Measurements from ENCODE around the gene PADI2. TPM values are rescaled to one million over a fixed set of nuclear protein-coding genes. Genes with fewer than 3 reads are reported as not detected.

Gene PADI2
- total RNA-seq, 2 experiments from 2014 or later: 0.08 TPM; not detected in 1

DNA sequence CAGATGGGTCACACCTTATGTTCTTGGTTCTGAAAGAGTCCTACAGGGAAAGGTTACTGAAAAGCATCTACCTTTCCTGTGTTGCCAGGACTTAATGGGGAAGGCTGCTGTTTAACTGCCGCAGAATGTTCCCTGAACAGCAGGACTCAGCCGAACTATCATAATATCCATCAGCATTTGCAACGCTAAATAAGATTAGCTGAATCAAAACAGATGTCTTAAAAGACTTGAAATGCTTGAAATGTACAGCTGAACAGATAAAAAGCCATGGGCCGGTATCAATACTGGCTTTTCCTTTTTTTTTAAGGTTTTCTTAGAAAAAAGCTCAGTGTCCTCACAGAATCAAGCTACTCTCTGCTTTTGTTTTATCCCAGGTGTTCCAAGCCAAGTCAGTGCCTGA, 87.8 kb downstream of the PADI2 start:
- no peak for TF ChIP-seq EZH2phosphoT487 (IDR thresholded peaks at IDR 0.05; ENCODE audit: borderline replicate concordance, low read depth, low read length)
- no peak for TF ChIP-seq CTCF (conservative IDR thresholded peaks at IDR 0.05; ENCODE audit: low read length)
- POLR2A ChIA-PET: interaction anchor here (1.2 kb wide), 1 partner anchor 18 kb away, joined by 3 read pairs; no protein-coding TSS in a partner anchor
- Histone ChIP-seq H4K20me1 (ENCODE audit: insufficient read depth, low read length) (no peaks in the 10 kb centered on the region), H3K4me2 (ENCODE audit: low read length) (no peak overlapping the region), H3K27ac (ENCODE audit: low read depth, low read length, poor library complexity, severe bottlenecking) (no peak overlapping the region), H3K4me1 (ENCODE audit: insufficient read depth, low read length, poor library complexity, severe bottlenecking) (no peaks in the 10 kb centered on the region), H3K9me2 (ENCODE audit: insufficient read depth, low read length) (no peaks in the 10 kb centered on the region), H3K9me3 (ENCODE audit: low read length) (no peaks in the 10 kb centered on the region), H3K79me2 (ENCODE audit: insufficient read depth, low read depth, low read length) (peaks cover 6% of the 10 kb centered on the region; the same call in 1 of the 2 replicates), H3K36me3 (ENCODE audit: insufficient read depth, low read length) (peaks cover 87% of the 10 kb centered on the region), H2AFZ (ENCODE audit: low read length) (no peak overlapping the region), H3K4me3 (ENCODE audit: low read depth, low read length, poor library complexity, severe bottlenecking) (no peak overlapping the region)
- no TSS peak for BruUV-seq (replicated peaks)
- no peak for DNase-seq (ENCODE audit: low spot score)
- CTCF ChIA-PET (ENCODE audit: unreplicated experiment): no interaction called here
- intact Hi-C loops (cut with micrococcal nuclease; ENCODE audit: unreplicated experiment): loop anchor here (5.0 kb wide), 1 partner anchor 69 kb away; no protein-coding TSS in a partner anchor

DNA sequence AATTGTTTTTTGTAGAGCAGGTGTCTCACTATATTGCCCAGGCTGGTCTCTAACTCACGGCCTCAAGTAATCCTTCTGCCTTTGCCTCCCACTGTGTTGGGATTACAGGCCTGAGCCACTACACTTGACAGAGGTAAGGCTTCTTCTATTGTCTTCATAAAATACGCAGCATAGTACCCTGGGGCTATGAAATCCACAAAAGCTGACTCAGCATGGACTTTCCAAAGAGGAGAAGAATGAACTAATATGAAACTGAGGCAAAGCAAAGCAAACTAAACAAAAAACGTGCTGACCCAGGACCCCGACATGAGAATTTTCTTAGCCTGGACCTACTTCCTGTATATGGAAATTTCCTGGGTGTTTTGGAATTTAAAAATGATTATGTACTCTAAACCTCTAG, 89.0 kb downstream of the PADI2 start:
- ChIA-PET CTCF (ENCODE audit: unreplicated experiment) (no interaction called here), POLR2A (no interaction called here)
- Histone ChIP-seq H3K79me2 (ENCODE audit: insufficient read depth, low read depth, low read length) (no peaks in the 10 kb centered on the region), H3K9me3 (ENCODE audit: low read length) (no peaks in the 10 kb centered on the region), H2AFZ (ENCODE audit: low read length) (no peak overlapping the region), H4K20me1 (ENCODE audit: insufficient read depth, low read length) (no peaks in the 10 kb centered on the region), H3K4me3 (ENCODE audit: low read depth, low read length, poor library complexity, severe bottlenecking) (no peak overlapping the region), H3K4me1 (ENCODE audit: insufficient read depth, low read length, poor library complexity, severe bottlenecking) (no peaks in the 10 kb centered on the region), H3K36me3 (ENCODE audit: insufficient read depth, low read length) (peaks cover 91% of the 10 kb centered on the region), H3K9me2 (ENCODE audit: insufficient read depth, low read length) (no peaks in the 10 kb centered on the region), H3K27ac (ENCODE audit: low read depth, low read length, poor library complexity, severe bottlenecking) (no peak overlapping the region), H3K4me2 (ENCODE audit: low read length) (no peak overlapping the region)
- DNase-seq (ENCODE audit: low spot score): no peak
- TF ChIP-seq EZH2phosphoT487 (IDR thresholded peaks at IDR 0.05; ENCODE audit: borderline replicate concordance, low read depth, low read length) (no peak), CTCF (conservative IDR thresholded peaks at IDR 0.05; ENCODE audit: low read length) (no peak)
- intact Hi-C loops (cut with micrococcal nuclease; ENCODE audit: unreplicated experiment): loop anchor here (5.0 kb wide), 1 partner anchor 68 kb away; no protein-coding TSS in a partner anchor
- no TSS peak for BruUV-seq (replicated peaks)

DNA sequence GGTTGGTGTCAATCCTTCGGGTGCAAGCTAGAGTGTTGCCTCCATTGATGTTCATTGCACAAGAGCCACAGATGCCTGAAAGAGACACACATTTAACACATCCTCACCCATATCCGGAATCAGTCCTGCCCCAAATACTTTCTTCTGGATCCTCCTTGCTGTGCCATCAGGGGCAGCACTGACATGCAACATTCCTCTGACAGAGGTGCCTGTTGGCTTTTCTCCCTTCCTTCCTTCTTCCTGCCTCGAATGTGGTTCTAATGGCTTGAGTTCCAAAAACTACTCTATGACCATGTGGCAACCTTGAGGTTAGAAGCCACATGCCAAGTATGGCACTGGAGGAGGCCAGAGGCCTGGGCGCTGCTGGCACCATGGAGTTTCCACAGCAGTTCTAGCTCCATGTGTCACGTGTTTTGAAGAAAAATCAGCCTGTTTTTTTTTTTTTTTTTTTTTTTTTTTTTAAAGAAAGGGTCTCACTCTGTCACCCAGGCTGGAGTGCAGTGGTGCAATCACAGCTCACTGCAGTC, 90.5 kb downstream of the PADI2 start:
- no peak for TF ChIP-seq CTCF (conservative IDR thresholded peaks at IDR 0.05; ENCODE audit: low read length)
- no peak for TF ChIP-seq EZH2phosphoT487 (IDR thresholded peaks at IDR 0.05; ENCODE audit: borderline replicate concordance, low read depth, low read length)
- DNase-seq (ENCODE audit: low spot score): no peak
- Histone ChIP-seq H3K4me2 (ENCODE audit: low read length) (no peak overlapping the region), H4K20me1 (ENCODE audit: insufficient read depth, low read length) (no peaks in the 10 kb centered on the region), H2AFZ (ENCODE audit: low read length) (no peak overlapping the region), H3K9me2 (ENCODE audit: insufficient read depth, low read length) (no peaks in the 10 kb centered on the region), H3K4me1 (ENCODE audit: insufficient read depth, low read length, poor library complexity, severe bottlenecking) (no peaks in the 10 kb centered on the region), H3K79me2 (ENCODE audit: insufficient read depth, low read depth, low read length) (no peaks in the 10 kb centered on the region), H3K27ac (ENCODE audit: low read depth, low read length, poor library complexity, severe bottlenecking) (no peak overlapping the region), H3K9me3 (ENCODE audit: low read length) (no peaks in the 10 kb centered on the region), H3K4me3 (ENCODE audit: low read depth, low read length, poor library complexity, severe bottlenecking) (no peak overlapping the region), H3K36me3 (ENCODE audit: insufficient read depth, low read length) (peaks cover 94% of the 10 kb centered on the region)
- ChIA-PET POLR2A (interaction anchor here (0.6 kb wide), 3 partner anchors 59 to 411 kb away, joined by 3 to 6 read pairs (median 4); no protein-coding TSS in a partner anchor), CTCF (ENCODE audit: unreplicated experiment) (no interaction called here)
- BruUV-seq (replicated peaks): no TSS peak
- intact Hi-C loops (cut with micrococcal nuclease; ENCODE audit: unreplicated experiment): no loop called here

Data from OCI-LY7 (cell line).